Psoas muscle (tissue), 8 donors: ENCODE measurements around the gene LRBA. TPM values are rescaled to one million over a fixed set of nuclear protein-coding genes. Genes with fewer than 3 reads are reported as not detected.

Experiments used
- ATAC-seq, 4 donors: fragments of 200-7000 bp; cut with Tn5 transposase; one replicate each; pipeline ENCODE4 v1.9.1; 2020; ENCODE audit warnings: moderate library complexity in 3 of 4, mild to moderate bottlenecking in 2 of 4
- DNase-seq, 2 donors: peaks; one replicate each; pipeline ENCODE4 v3.0.0-alpha.2; 2020
- H3K27ac ChIP-seq: fragments of 200-600 bp; one replicate; pipeline ENCODE4 v1.8.0; 2022
- H3K27me3 ChIP-seq, 3 donors: fragments of 200-600 bp in 1 of 3; one replicate each; pipeline versions ENCODE4 v1.6.1 to v1.8.0; 2013 to 2022; ENCODE audit warnings: low read length in 2 of 3, mild to moderate bottlenecking in 2 of 3, moderate library complexity in 1 of 3; ENCODE audit not compliant: insufficient read depth in 3 of 3
- H3K36me3 ChIP-seq, 2 donors: fragments of 200-600 bp in 1 of 2; one replicate each; pipeline versions ENCODE4 v1.6.1 to v1.8.0; 2013 to 2022; ENCODE audit warnings: low read depth in 1 of 2, mild to moderate bottlenecking in 1 of 2, moderate library complexity in 1 of 2; ENCODE audit not compliant: insufficient read depth in 1 of 2
- H3K4me1 ChIP-seq: fragments of 200-600 bp; one replicate; pipeline ENCODE4 v1.8.0; 2022
- H3K4me3 ChIP-seq: fragments of 200-600 bp; one replicate; pipeline ENCODE4 v1.8.0; 2022; ENCODE audit warnings: mild to moderate bottlenecking
- H3K9me3 ChIP-seq: fragments of 200-600 bp; one replicate; pipeline ENCODE4 v1.8.0; 2022
- WGBS, 3 donors: extraction: QIAGEN DNeasy Blood & Tissue Kit; methylation state at CpG; one replicate each; pipeline versions ENCODE4 v1.1.6 to v1.1.7; 2013; 5-methylcytosine and 5-hydroxymethylcytosine counted together
- intact Hi-C, 2 donors: fragments of 100-400 bp; cut with DNase I; formaldehyde crosslinking; loops; one replicate each; pipeline versions ENCODE4 v1.11.0 to v1.14.2; 2022
- polyA plus RNA-seq, 3 donors: library from polyadenylated mRNA; stranded (reverse); fragments of 200-250 nt; gene quantifications; one replicate each; pipeline ENCODE4 v1.2.3, GENCODE V29; 2013
- total RNA-seq, 4 donors: library from RNA; stranded (reverse); fragmentation: NEBNext Ultra II Directional in 2 of 4; extraction: Animal tissue kit (Norgen Biotek cat#: 25700) in 2 of 4; gene quantifications; one replicate each; pipeline versions ENCODE4 v1.2.1 to v1.2.4, GENCODE V29; 2021 to 2023
- TF ChIP-seq, protein P1 (sequence below): fragments of 200-600 bp; IDR thresholded peaks from one replicate; pipeline ENCODE4 v1.8.0; 2022; ENCODE audit warnings: antibody characterized with exemption
- donor health status: healthy with polysubstance abuse.
- donor health status: DM: no; HTN: no; CAD: no; lungs with moderate emphysema.
- donor health status: Bipolar disorder and iron deficiency.
- donor health status: healthy.
- donor health status: DM: yes; HTN: yes; CAD: no.
- donor health status: DM: no; HTN: no; CAD: no.
- donor health status: DM: no; HTN: no; CAD: no.
- donor health status: DM: yes; HTN: yes; CAD: no.

The LRBA gene
- total and polyA plus RNA-seq, 7 donors: 2.9 to 10.6 (median 6.4) TPM

DNA sequence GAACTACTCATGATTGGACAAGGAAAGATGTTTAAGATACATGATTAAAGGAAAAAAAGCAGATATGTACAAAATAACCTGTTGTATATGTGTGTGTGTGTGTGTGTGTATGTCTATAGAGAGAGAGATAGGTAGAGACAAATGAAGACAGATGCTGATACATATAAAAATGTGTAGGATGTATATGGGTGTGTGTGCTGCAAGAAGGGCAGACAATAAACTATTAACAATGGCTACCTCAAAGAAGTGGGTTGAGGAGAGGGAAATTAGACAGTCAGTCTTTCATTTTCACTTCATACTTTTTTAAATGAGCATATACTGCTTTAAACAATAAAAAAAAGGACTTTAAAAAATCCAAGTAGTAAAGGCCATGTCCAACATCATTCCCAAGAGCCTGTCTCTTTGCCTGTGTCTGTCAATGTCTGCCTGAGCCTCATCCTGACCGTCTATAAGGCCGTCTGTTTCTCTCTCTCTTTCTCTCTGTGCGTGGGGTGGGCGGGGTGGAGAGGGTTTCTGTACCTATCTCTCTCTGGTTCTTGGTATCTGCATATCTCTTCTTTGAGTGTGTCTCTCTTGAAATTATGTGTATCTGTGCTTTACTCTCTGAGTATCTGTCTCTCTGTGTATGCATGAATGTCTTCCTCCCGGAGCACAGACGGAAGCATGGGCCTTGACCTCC, 62.8 kb downstream of the LRBA start:
- Histone ChIP-seq H3K4me1 (no peaks in the 10 kb centered on the region), H3K27me3 (no peaks in the 10 kb centered on the region), H3K9me3 (peaks cover 7% of the 10 kb centered on the region), H3K4me3 (no peak overlapping the region), H3K36me3 (no peaks in the 10 kb centered on the region), H3K27ac (no peak overlapping the region)
- WGBS, 3 donors: 90 to 95% (median 95%) methylated on average over 6 of the region's 6 CpGs
- TF ChIP-seq, protein P1, sequence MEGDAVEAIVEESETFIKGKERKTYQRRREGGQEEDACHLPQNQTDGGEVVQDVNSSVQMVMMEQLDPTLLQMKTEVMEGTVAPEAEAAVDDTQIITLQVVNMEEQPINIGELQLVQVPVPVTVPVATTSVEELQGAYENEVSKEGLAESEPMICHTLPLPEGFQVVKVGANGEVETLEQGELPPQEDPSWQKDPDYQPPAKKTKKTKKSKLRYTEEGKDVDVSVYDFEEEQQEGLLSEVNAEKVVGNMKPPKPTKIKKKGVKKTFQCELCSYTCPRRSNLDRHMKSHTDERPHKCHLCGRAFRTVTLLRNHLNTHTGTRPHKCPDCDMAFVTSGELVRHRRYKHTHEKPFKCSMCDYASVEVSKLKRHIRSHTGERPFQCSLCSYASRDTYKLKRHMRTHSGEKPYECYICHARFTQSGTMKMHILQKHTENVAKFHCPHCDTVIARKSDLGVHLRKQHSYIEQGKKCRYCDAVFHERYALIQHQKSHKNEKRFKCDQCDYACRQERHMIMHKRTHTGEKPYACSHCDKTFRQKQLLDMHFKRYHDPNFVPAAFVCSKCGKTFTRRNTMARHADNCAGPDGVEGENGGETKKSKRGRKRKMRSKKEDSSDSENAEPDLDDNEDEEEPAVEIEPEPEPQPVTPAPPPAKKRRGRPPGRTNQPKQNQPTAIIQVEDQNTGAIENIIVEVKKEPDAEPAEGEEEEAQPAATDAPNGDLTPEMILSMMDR: no peak
- DNase-seq (no peak), ATAC-seq (no peak)
- intact Hi-C loops: no loop called here

DNA sequence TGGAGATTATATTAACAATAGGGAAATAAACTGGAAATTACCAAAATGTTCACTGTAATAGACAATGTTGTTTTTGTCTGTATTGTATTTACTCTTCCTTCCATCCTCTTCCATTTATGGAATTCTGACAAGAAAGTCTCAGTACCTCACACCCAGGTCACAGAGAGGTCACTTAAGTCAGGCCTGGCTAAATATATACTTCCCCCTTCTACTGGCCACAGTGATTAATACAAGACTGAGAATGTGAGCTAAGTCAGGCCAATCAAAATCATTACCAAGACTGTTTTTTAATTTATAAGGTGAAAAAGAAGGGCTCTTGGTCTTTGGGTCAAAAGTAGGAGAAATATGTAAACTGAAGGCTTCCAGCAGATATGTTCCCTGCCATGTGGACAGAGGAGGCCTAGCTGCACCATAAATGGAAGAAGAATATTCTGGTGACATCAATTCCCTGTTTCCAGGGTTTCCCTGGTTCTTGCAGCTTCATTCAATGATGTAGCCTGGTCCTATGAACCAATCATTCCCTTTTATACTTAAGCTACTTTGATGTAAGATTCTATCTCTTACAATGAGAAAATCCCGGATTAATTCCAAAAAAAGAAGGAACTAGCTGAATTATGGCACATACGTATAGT, 64.3 kb downstream of the LRBA start:
- no peaks in the 10 kb centered on the region for H3K36me3 ChIP-seq
- ATAC-seq (peak in 2 of 4 donors; percentile 38 to 52), DNase-seq (no peak)
- no peak overlapping the region for H3K27ac ChIP-seq
- H3K4me3 ChIP-seq: no peak overlapping the region
- intact Hi-C loops: no loop called here
- H3K9me3 ChIP-seq: peaks cover 7% of the 10 kb centered on the region
- WGBS, 3 donors: 91 to 98% (median 96%) methylated on average over 2 of the region's 2 CpGs
- H3K4me1 ChIP-seq: no peaks in the 10 kb centered on the region
- H3K27me3 ChIP-seq: no peaks in the 10 kb centered on the region
- TF ChIP-seq, protein P1: no peak

DNA sequence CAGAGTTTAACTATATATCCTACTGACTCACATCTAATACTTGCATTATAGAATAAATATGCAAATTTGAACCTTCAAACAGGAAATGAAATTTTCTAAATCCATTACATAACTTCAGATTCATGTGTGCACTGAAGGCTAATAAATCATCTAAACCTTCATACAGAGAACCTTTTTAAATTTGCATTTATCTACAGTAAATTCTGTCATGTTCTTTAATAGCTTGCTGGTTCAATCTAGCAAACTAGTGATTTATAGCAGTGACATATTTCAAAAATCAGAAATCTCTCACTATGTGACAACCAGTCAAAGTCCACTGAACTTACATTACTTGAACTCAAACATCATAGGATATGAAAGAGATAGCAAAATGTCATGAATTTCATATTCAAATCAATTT, 65.1 kb downstream of the LRBA start:
- no peaks in the 10 kb centered on the region for H3K36me3 ChIP-seq
- intact Hi-C loops: no loop called here
- peaks cover 7% of the 10 kb centered on the region for H3K9me3 ChIP-seq
- H3K27ac ChIP-seq: no peak overlapping the region
- no peak overlapping the region for H3K4me3 ChIP-seq
- no peaks in the 10 kb centered on the region for H3K4me1 ChIP-seq
- TF ChIP-seq, protein P1: no peak
- DNase-seq (no peak), ATAC-seq (no peak)
- no peaks in the 10 kb centered on the region for H3K27me3 ChIP-seq

DNA sequence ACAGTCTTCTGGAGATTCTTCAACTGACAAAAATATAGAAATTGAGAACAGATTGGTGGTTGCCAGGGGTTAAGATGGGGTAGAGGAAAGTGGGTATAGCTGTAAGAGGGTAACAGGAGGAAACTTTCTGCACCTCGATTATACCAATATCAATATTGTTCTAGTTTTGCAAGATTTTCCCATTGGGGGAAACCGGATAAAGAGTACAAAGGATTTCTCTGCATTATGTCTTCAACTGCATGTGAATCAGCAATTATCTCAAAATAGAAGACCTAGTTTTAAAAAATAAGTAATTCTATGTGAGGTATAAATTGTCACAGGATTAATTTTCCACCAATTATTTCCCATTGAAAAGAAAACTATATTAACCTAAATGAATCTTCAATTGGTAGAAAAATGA, 65.7 kb downstream of the LRBA start:
- TF ChIP-seq, protein P1: no peak
- peaks cover 7% of the 10 kb centered on the region for H3K9me3 ChIP-seq
- no peaks in the 10 kb centered on the region for H3K36me3 ChIP-seq
- DNase-seq: no peak
- no peak overlapping the region for H3K4me3 ChIP-seq
- intact Hi-C loops: no loop called here
- ATAC-seq: no peak
- no peaks in the 10 kb centered on the region for H3K4me1 ChIP-seq
- 95 to 98% (median 96%) methylated on average over 2 of the region's 2 CpGs for WGBS, 3 donors
- H3K27me3 ChIP-seq: no peaks in the 10 kb centered on the region
- H3K27ac ChIP-seq: no peak overlapping the region

DNA sequence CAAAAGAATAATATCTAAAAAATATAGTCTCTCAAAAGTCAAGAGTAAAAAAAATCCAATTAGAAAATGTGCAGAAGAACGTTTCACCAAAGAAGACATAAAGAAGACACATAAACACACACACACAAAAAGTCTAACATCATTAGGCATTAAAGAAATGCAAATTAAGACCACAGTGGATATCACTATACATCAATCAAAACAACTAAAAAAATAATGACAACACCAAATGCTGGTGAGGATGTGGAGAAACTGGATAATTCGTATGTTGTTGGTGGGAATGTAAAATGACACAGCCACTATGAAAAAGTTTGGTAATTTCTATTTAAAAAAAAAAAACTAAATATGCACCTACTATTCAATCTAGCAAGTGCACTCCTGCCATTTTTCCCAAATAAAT, 66.4 kb downstream of the LRBA start:
- Histone ChIP-seq H3K27ac (no peak overlapping the region), H3K4me1 (no peaks in the 10 kb centered on the region), H3K27me3 (no peaks in the 10 kb centered on the region), H3K36me3 (no peaks in the 10 kb centered on the region), H3K4me3 (no peak overlapping the region), H3K9me3 (peaks cover 7% of the 10 kb centered on the region)
- 93 to 95% (median 95%) methylated on average over 2 of the region's 2 CpGs for WGBS, 3 donors
- DNase-seq (no peak), ATAC-seq (no peak)
- intact Hi-C loops: no loop called here
- TF ChIP-seq, protein P1: no peak
